Parathyroid adenoma (tissue), 2 donors: ENCODE measurements around the gene AADACL3.

Source experiments
- H2AFZ ChIP-seq: fragments of 300-600 bp; sonication (generic); one replicate; pipeline ENCODE4 v1.7.0; 2017; ENCODE audit warnings: antibody characterized with exemption, mild to moderate bottlenecking
- H3K27ac ChIP-seq: fragments of 300-600 bp; sonication (generic); one replicate; pipeline ENCODE4 v1.7.0; 2017
- H3K27me3 ChIP-seq: fragments of 300-600 bp; sonication (generic); one replicate; pipeline ENCODE4 v1.7.0; 2017; ENCODE audit warnings: low read length; ENCODE audit not compliant: control insufficient read depth, insufficient read depth
- H3K36me3 ChIP-seq: fragments of 300-600 bp; sonication (generic); one replicate; pipeline ENCODE4 v1.7.0; 2017; ENCODE audit warnings: low read length; ENCODE audit not compliant: control insufficient read depth, insufficient read depth
- H3K4me1 ChIP-seq: fragments of 300-600 bp; sonication (generic); one replicate; pipeline ENCODE4 v1.7.0; 2017; ENCODE audit warnings: control low read depth
- H3K4me2 ChIP-seq: fragments of 300-600 bp; sonication (generic); one replicate; pipeline ENCODE4 v1.7.0; 2017; ENCODE audit warnings: low read length
- H3K4me3 ChIP-seq: fragments of 300-600 bp; sonication (generic); one replicate; pipeline ENCODE4 v1.7.0; 2017; ENCODE audit warnings: low read depth, low read length
- H3K79me2 ChIP-seq: fragments of 300-600 bp; sonication (generic); one replicate; pipeline ENCODE4 v1.7.0; 2017; ENCODE audit warnings: control low read depth
- H3K9ac ChIP-seq: fragments of 300-600 bp; sonication (generic); one replicate; pipeline ENCODE4 v1.7.0; 2017; ENCODE audit warnings: mild to moderate bottlenecking
- H3K9me3 ChIP-seq: fragments of 300-600 bp; sonication (generic); one replicate; pipeline ENCODE4 v1.7.0; 2017; ENCODE audit warnings: low read length; ENCODE audit not compliant: control insufficient read depth
- TF ChIP-seq, protein P1 (sequence below): fragments of 300-600 bp; sonication (generic); IDR thresholded peaks from one replicate; pipeline ENCODE4 v1.7.0; 2017; ENCODE audit warnings: antibody characterized with exemption, mild to moderate bottlenecking
- donor health status: primary hyperparathyroidism.

AADACL3 gene

DNA sequence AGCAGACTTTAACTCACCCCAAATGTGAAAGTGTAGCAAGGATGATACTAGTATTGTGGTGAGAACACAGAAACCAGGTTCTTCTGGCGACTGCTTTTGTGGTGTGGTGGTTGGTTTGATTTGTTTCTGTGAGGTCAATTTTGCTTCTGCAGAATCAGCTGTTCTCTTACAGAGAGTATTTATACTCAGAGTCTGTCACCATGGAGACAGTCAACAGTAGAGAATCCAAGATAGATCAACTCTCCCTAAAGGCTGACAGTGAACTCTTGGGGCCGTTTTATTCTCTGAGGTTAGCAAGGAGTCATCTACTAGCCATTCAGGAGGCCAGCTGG is 30.0 kb downstream of the AADACL3 start, which contains the start of gene CFAP107:
Gene CFAP107 (plus strand): TSS at position 209 of the 332 bp plus-strand sequence. CDS start 231 bp downstream, outside the sequence.
- Histone ChIP-seq H3K4me3 (no peak within 1 kb of the TSS), H3K27me3 (no peaks in the 10 kb centered on the region), H2AFZ (no peak within 1 kb of the TSS), H3K36me3 (peaks cover 3% of the 10 kb centered on the region), H3K4me2 (no peak within 1 kb of the TSS), H3K4me1 (no peaks in the 10 kb centered on the region), H3K27ac (no peak within 1 kb of the TSS), H3K9ac (no peak within 1 kb of the TSS), H3K79me2 (no peaks in the 10 kb centered on the region), H3K9me3 (no peaks in the 10 kb centered on the region)
- TF ChIP-seq, protein P1, sequence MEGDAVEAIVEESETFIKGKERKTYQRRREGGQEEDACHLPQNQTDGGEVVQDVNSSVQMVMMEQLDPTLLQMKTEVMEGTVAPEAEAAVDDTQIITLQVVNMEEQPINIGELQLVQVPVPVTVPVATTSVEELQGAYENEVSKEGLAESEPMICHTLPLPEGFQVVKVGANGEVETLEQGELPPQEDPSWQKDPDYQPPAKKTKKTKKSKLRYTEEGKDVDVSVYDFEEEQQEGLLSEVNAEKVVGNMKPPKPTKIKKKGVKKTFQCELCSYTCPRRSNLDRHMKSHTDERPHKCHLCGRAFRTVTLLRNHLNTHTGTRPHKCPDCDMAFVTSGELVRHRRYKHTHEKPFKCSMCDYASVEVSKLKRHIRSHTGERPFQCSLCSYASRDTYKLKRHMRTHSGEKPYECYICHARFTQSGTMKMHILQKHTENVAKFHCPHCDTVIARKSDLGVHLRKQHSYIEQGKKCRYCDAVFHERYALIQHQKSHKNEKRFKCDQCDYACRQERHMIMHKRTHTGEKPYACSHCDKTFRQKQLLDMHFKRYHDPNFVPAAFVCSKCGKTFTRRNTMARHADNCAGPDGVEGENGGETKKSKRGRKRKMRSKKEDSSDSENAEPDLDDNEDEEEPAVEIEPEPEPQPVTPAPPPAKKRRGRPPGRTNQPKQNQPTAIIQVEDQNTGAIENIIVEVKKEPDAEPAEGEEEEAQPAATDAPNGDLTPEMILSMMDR, result no peak

DNA sequence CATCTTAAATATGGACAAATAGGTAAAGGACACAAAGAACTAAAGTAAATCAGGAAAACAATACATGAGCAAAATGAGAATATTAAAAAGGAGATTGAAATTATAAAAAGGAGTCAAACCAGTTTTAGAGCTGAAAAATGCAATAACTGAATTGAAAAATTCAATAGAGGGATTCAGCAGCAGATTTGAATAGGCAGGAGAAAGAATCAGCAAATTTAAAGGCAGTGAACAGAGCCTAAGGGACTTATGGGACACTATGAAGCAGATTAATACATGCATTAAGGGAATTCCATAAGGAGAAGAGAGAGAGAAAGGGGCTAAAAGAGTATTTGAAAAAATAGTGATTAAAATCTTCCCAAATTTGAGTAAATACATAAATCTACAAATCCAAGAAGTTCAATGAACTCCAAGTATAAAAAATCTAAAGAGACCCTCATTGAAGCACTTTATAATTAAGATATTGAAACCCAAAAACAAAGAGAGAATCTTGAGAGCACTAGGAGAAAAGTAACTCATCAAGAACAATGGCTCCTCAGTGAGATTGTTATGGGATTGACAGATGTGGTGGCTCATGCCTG is 33.0 kb downstream of the AADACL3 start:
- Histone ChIP-seq H3K9me3 (no peaks in the 10 kb centered on the region), H3K4me1 (no peaks in the 10 kb centered on the region), H3K9ac (no peak overlapping the region), H3K36me3 (peaks cover 3% of the 10 kb centered on the region), H3K27me3 (no peaks in the 10 kb centered on the region), H3K79me2 (no peaks in the 10 kb centered on the region), H3K4me2 (no peak overlapping the region), H3K4me3 (no peak overlapping the region), H3K27ac (no peak overlapping the region), H2AFZ (no peak overlapping the region)
- TF ChIP-seq, protein P1, result no peak

DNA sequence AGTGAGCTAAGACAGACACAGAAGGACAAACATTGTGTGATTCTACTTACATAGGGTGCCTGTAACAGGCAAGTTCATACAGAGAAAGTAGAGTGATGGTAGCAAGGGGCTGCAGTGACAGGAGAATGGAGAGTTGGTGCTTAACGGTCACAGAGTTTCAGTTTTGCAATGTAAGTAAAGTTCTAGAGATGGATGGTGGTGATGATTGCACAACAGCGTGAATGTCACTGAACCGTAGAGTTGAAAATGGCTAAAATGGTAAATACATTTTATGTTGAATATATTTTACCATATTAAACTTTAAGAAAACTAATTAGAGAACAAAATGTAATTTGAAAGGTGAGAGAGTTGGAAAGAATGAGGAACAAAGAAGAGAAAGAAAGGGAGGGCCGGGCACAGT is 38.8 kb downstream of the AADACL3 start:
- no peaks in the 10 kb centered on the region for H3K27me3 ChIP-seq
- no peak overlapping the region for H3K4me3 ChIP-seq
- H3K9me3 ChIP-seq, result no peaks in the 10 kb centered on the region
- TF ChIP-seq, protein P1, result no peak
- no peaks in the 10 kb centered on the region for H3K4me1 ChIP-seq
- H2AFZ ChIP-seq, result no peak overlapping the region
- H3K27ac ChIP-seq, result no peak overlapping the region
- no peaks in the 10 kb centered on the region for H3K36me3 ChIP-seq
- H3K9ac ChIP-seq, result no peak overlapping the region
- H3K4me2 ChIP-seq, result no peak overlapping the region
- H3K79me2 ChIP-seq, result no peaks in the 10 kb centered on the region

DNA sequence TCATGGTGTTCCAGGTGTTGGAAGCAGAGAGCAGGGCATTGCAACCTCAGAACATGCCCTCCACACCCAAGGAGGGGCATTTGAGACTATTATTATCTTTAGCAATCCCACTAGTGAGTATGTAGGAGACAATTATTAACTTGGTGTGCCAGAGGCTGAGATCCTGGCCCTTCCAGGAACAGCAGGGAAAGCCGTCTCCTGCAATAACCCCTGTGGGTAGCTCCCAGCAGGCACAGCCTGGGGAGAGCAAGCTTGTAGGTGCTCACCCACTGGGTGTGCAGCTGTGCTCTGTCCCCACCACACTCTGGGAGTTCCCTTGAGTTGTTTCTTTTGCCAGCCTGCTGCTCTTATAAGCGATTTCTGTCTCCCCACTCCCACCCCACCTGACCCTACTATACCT is 40.4 kb downstream of the AADACL3 start:
- H3K79me2 ChIP-seq, result no peaks in the 10 kb centered on the region
- no peaks in the 10 kb centered on the region for H3K27me3 ChIP-seq
- no peaks in the 10 kb centered on the region for H3K4me1 ChIP-seq
- TF ChIP-seq, protein P1, result no peak
- H3K27ac ChIP-seq, result no peak overlapping the region
- H3K9ac ChIP-seq, result no peak overlapping the region
- no peaks in the 10 kb centered on the region for H3K9me3 ChIP-seq
- H2AFZ ChIP-seq, result no peak overlapping the region
- no peak overlapping the region for H3K4me3 ChIP-seq
- no peaks in the 10 kb centered on the region for H3K36me3 ChIP-seq
- no peak overlapping the region for H3K4me2 ChIP-seq

DNA sequence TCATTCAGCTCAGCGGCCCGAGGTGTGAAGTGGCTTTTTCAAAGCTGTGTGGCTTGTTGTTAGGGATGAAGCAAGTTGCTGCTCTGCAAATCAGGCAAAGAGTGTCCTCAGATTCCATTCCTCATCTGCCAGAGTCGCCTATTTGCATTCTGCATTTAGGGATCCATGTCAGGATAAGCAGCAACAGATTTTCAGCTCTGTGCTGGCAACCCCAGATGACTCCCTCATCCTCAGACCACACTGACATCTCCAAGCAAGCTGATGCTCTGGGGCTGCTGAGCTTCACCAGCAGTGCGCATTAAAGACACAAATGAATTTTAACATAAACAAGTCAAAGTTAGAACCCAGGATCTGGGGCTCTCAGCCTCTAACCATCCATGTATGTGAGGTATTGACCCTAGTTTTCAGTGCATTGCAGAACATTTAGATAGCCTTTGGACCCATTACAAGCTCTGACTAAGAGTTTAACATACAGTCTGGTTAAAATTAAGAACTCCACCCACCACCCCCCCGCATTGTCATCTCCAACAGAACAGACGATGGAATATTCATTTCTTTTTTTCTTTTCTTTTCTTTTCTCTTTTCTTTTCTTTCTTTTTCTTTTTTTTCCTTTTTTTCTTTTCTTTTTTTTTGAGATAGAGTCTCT is 41.0 kb downstream of the AADACL3 start:
- H3K36me3 ChIP-seq, result no peaks in the 10 kb centered on the region
- H3K27me3 ChIP-seq, result no peaks in the 10 kb centered on the region
- H3K4me2 ChIP-seq, result no peak overlapping the region
- H3K79me2 ChIP-seq, result no peaks in the 10 kb centered on the region
- H2AFZ ChIP-seq, result no peak overlapping the region
- H3K9me3 ChIP-seq, result no peaks in the 10 kb centered on the region
- no peak overlapping the region for H3K4me3 ChIP-seq
- TF ChIP-seq, protein P1, result no peak
- no peak overlapping the region for H3K27ac ChIP-seq
- no peaks in the 10 kb centered on the region for H3K4me1 ChIP-seq
- no peak overlapping the region for H3K9ac ChIP-seq
